HG02642 (cell line): ENCODE measurements around the gene MMP28.
"Not testable (repeated sequence)": the region's sequence is repeated elsewhere in the genome, so short reads cannot be mapped to it uniquely, and the experiment has no call there.

Experiments used
- ATAC-seq: cut with Tn5 transposase; IDR thresholded peaks from one replicate; pipeline ENCODE4 v1.9.1; 2021; ENCODE audit warnings: mild to moderate bottlenecking; ENCODE audit not compliant: unreplicated experiment, poor library complexity

MMP28 gene

GRCh38 chr17:35768797-35769196 is 26.6 kb downstream of the MMP28 start:
- ATAC-seq = no peak

- ATAC-seq = no peak
Observed at GRCh38 chr17:35766903-35767510, 28.4 kb downstream of the MMP28 start.

- no peak for ATAC-seq
Observed at GRCh38 chr17:35766489-35766877, 29.0 kb downstream of the MMP28 start.

- ATAC-seq = no peak
Observed at GRCh38 chr17:35765756-35766488, 29.5 kb downstream of the MMP28 start.

- ATAC-seq = no peak
Observed at GRCh38 chr17:35765086-35765710, 30.2 kb downstream of the MMP28 start.

GRCh38 chr17:35764123-35764991 is 31.1 kb downstream of the MMP28 start:
- ATAC-seq = peak; percentile 93

GRCh38 chr17:35763767-35764122 is 31.7 kb downstream of the MMP28 start:
- no peak for ATAC-seq

- ATAC-seq = no peak
Observed at GRCh38 chr17:35761601-35762000, 33.8 kb downstream of the MMP28 start.

GRCh38 chr17:35760587-35760986 is 34.9 kb downstream of the MMP28 start, which contains the start of gene C17orf50:
C17orf50 (plus strand) TSS chr17:35760887; CDS start chr17:35760942, 55 bp downstream.
- ATAC-seq = no peak

- no peak for ATAC-seq
Observed at GRCh38 chr17:35757243-35757642, 38.2 kb downstream of the MMP28 start.

GRCh38 chr17:35752945-35753764 is 42.3 kb downstream of the MMP28 start, which contains the start of gene GAS2L2:
GAS2L2 (minus strand) TSS chr17:35753239; CDS start chr17:35752850, 389 bp downstream.
- no peak for ATAC-seq

- ATAC-seq = no peak
Observed at GRCh38 chr17:35752471-35752870, 43.0 kb downstream of the MMP28 start.

- ATAC-seq = not testable (repeated sequence)
Observed at GRCh38 chr17:35751541-35751940, 43.9 kb downstream of the MMP28 start.

GRCh38 chr17:35750526-35751395 is 44.7 kb downstream of the MMP28 start:
- no peak for ATAC-seq

- no peak for ATAC-seq
Observed at GRCh38 chr17:35749560-35750412, 45.7 kb downstream of the MMP28 start.

GRCh38 chr17:35748979-35749378 is 46.5 kb downstream of the MMP28 start:
- ATAC-seq = no peak

GRCh38 chr17:35748341-35748841 is 47.0 kb downstream of the MMP28 start:
- no peak for ATAC-seq
